ENCODE data around the gene PWP1.

DNA sequence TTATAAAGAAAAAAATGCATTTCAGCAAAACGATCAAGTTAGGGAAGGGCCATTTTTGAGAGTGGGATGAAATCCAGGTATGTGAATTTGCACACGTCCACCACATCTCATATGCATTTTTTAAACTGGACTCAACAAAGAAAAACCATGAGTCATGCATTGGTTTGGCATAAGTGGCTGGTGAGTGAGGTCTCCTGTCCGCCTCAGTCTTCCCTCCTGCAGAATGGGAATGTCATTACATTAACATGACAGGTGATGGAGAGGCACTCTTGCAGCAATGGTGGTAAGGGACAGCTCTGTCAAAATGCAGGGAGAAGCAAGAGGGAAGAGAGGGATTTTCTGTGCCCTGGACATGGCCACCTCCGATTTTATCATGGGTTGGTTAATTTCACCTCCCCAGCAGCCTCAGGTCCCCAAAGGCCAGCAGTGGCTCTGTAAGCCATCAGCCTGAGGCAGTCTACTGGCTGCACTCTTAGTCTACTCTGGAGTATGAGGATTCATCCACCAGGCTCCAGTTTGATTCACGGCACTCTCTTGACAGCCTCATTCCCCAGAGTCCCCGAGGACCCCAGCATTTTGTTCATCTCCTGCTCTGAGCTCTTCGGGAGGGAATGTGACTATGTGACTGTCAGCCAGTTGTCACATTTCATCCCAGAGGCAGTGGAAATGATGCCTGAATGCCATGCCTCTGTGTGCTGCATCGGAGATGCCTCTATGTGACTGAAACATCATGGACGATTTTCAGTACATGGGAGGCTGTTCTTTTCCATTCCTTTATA is 17.1 kb upstream of the PWP1 start:
- TF ChIP-seq, protein P1, sequence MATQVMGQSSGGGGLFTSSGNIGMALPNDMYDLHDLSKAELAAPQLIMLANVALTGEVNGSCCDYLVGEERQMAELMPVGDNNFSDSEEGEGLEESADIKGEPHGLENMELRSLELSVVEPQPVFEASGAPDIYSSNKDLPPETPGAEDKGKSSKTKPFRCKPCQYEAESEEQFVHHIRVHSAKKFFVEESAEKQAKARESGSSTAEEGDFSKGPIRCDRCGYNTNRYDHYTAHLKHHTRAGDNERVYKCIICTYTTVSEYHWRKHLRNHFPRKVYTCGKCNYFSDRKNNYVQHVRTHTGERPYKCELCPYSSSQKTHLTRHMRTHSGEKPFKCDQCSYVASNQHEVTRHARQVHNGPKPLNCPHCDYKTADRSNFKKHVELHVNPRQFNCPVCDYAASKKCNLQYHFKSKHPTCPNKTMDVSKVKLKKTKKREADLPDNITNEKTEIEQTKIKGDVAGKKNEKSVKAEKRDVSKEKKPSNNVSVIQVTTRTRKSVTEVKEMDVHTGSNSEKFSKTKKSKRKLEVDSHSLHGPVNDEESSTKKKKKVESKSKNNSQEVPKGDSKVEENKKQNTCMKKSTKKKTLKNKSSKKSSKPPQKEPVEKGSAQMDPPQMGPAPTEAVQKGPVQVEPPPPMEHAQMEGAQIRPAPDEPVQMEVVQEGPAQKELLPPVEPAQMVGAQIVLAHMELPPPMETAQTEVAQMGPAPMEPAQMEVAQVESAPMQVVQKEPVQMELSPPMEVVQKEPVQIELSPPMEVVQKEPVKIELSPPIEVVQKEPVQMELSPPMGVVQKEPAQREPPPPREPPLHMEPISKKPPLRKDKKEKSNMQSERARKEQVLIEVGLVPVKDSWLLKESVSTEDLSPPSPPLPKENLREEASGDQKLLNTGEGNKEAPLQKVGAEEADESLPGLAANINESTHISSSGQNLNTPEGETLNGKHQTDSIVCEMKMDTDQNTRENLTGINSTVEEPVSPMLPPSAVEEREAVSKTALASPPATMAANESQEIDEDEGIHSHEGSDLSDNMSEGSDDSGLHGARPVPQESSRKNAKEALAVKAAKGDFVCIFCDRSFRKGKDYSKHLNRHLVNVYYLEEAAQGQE (IDR thresholded peaks at IDR 0.05; ENCODE audit: insufficient read depth in 1 of 2, low read depth in 2 of 2, low read length in 2 of 2) = no peak
- TF ChIP-seq TAF1 (IDR thresholded peaks at IDR 0.05; ENCODE audit: borderline replicate concordance, insufficient read depth, low read length) (no peak), SIN3A (IDR thresholded peaks at IDR 0.05; ENCODE audit: borderline replicate concordance, insufficient read depth, low read length) (no peak), POLR2AphosphoS5 (IDR thresholded peaks at IDR 0.05; ENCODE audit: low read depth, low read length) (no peak)

Data from PFSK-1 (cell line).